GM18502 (cell line): ENCODE data around the gene CDH24.

Experiments
- ATAC-seq: cut with Tn5 transposase; IDR thresholded peaks from one replicate; pipeline ENCODE4 v1.9.1; 2021; ENCODE audit warnings: mild to moderate bottlenecking; ENCODE audit not compliant: unreplicated experiment, poor library complexity

The CDH24 gene

DNA sequence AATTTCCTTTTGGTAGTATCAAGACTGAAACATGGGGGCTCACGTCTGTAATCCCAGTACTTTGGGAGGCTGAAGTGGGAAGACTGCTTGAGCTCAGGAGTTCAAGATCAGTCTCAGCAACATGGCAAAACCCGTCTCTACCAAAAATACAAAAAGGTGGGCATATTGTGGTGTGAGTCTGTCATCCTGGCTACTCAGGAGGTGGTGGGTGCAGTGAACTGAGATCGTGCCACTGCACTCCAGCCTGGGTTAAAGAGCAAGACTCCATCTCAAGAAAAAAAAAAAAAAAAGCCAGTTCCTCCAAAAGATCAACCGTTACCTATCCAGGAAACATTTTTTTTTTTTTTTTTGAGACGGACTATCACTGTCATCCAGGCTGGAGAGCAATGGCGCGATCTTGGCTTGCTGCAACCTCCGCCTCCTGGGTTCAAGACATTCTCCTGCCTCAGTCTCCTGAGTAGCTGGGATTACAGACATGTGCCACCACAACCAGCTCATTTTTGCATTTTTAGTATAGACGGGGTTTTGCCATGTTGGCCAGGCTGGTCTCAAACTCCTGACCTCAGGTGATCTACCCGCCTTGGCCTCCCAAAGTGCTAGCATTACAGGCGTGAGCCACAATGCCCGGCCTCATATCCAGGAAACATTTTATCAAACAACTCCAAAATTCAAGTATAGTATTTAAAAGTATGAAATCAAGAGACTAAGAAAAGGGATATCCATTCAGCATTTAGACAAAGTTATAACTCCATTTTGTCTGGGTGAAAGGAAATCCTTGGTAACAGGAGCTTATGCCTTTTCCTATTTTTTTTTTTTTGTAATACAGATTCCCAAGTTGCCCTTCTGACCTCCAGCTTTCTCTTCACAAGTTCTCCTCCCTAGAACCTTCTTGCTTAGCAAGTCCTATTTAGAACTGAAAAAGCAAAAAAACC lies 34.2 kb upstream of the CDH24 start:
- no peak for ATAC-seq

DNA sequence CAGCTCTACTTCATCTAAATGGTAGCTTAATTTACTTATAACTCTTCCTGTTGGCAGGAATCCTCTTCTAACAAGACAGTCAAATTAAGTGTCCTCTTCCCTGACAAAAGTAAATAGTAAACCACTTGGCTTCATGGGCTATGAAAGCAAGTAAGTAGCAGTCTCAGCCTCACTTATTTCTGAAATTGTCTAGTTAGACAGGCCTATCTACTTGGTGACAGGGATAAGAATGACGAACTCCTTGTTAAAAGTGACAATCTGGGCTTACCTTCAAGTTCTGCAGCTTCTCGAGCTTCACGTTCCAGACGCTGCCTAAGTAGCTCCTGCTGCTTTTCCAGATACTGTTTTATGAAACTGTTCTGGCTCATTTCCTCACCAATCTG lies 32.9 kb upstream of the CDH24 start:
- ATAC-seq, result no peak

GRCh38 chr14:23089498-23090253 lies 32.4 kb upstream of the CDH24 start:
- no peak for ATAC-seq

GRCh38 chr14:23086565-23086964 lies 29.2 kb upstream of the CDH24 start:
- no peak for ATAC-seq

- no peak for ATAC-seq
These were observed 28.1 kb upstream of the CDH24 start for GRCh38 chr14:23085458-23085857.

DNA sequence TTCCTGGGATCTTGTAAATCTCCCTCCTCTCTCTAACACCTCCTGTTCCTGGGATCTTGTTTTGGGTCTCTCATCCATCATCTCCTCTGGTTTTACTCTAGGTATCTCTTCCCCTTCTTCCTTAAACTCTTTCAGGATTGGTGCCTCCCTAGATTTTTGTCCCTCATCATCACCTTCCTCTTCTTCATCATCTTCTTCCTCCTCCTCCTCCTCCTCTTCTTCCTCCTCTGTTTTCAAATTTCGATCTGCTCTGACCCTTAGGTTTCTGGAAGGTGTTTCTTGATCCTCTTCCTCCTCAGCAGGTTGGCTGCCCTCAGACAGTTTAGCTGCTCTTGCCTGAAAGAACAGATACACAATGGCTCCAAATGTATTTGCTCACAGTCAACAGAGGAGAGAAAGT lies 23.2 kb upstream of the CDH24 start:
- ATAC-seq, result no peak

- ATAC-seq, result no peak
These were observed 22.4 kb upstream of the CDH24 start for GRCh38 chr14:23079716-23080115.

- no peak for ATAC-seq
These were observed 21.4 kb upstream of the CDH24 start for GRCh38 chr14:23078692-23079116.

GRCh38 chr14:23077962-23078361 lies 20.6 kb upstream of the CDH24 start:
- ATAC-seq, result no peak

- no peak for ATAC-seq
These were observed 19.6 kb upstream of the CDH24 start for GRCh38 chr14:23076785-23077408.

GRCh38 chr14:23074906-23075305 lies 17.6 kb upstream of the CDH24 start:
- no peak for ATAC-seq

DNA sequence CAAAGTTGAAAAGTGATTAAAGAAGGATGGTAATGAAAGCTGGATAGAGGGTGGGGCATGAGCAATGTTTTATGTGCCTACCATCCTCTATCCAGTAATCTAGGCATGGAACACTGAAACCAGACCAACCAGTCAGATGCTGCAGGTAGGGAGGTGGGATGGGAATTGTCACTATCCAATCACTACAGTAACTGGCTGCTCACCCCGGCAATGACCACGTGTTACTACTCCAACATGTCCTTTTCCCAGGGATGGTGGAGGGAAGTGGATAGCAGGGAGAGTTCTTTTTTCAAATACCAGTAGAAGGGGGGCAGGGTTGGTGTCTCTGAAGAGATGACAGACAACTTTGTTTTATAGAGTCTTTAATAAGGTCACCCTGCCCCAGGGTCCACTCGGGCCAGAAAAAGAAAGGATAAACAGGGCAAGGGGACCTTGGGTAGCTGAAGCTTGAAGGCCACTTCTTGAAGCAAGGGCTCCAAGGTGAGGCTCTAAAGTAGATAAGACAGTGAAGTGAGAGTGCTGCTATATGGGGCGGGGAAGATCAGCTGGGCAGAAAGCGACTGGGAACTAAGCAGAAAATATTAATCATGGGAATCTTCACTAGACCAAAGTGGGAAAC lies 14.7 kb upstream of the CDH24 start:
- ATAC-seq, result no peak

DNA sequence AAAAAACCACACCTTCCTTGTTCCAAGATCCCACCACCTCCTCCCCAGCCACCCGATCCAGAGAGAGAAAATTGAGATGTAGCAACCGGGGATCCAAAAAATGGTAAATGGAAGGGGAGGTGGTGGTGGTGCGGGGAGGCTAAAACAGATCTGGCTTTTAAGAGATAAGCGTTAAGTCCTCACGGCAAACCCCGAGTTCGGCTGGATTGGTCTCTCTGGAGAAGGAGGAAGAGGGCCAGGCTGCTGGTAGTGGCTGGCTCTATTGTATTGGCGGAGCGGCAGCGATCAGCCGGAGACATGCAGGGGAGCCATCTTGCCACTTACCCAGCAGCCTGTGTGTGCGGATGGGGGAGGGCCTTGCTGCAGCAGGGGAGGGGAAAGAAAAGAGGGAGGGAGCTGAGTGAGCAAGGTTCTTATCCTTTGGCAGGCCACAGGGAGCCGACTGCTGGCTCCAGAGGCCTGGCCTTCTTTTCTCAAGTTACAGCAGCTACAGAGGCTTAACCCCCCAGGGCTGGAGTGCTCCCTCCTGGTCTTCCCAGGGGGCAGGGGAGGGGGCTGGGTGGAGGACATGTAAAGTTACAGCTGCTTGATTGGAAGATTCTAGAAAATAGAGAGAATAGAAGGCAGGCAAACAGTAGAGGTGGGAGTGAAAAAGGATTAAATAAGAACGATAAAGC lies 14.1 kb upstream of the CDH24 start:
- ATAC-seq, result peak; percentile 91

GRCh38 chr14:23070262-23071129 lies 13.2 kb upstream of the CDH24 start:
- ATAC-seq, result no peak

- ATAC-seq, result no peak
These were observed 12.1 kb upstream of the CDH24 start for GRCh38 chr14:23069413-23069806.

GRCh38 chr14:23068789-23069412 lies 11.6 kb upstream of the CDH24 start:
- ATAC-seq, result peak; percentile 72

- ATAC-seq, result no peak
These were observed 10.8 kb upstream of the CDH24 start for GRCh38 chr14:23067847-23068788.
